NCI-H1048 (cell line): Measurements from ENCODE around the gene BCO1.

Experiments used
- DNase-seq: peaks from one replicate; lab custom pipeline; 2025; lab: John Stamatoyannopoulos, UW

BCO1 gene

GRCh38 chr16:81232740-81233367 is 5.6 kb upstream of the BCO1 start:
- no peak for DNase-seq

DNA sequence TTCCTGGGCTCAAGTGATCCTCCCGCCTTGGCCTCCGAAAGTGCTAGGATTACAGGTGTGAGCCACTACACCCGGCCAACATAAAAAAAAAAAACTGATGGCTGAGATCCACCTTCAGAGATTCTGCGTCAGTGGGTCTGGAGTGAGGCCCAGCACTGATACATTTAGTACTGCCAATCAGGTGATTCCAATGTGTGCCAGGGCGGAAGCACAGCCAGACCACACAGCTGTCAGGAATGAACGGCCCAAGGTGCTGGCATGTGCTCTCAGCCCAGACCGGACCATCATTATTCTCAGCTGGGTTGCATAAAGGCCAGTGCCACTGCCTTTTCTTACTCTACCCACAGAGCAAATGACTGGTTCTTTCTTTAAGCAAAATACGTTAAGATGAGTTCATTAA is 1.2 kb upstream of the BCO1 start:
- no peak for DNase-seq

GRCh38 chr16:81237942-81238295 is 570 bp upstream of the BCO1 start:
- DNase-seq = no peak

DNA sequence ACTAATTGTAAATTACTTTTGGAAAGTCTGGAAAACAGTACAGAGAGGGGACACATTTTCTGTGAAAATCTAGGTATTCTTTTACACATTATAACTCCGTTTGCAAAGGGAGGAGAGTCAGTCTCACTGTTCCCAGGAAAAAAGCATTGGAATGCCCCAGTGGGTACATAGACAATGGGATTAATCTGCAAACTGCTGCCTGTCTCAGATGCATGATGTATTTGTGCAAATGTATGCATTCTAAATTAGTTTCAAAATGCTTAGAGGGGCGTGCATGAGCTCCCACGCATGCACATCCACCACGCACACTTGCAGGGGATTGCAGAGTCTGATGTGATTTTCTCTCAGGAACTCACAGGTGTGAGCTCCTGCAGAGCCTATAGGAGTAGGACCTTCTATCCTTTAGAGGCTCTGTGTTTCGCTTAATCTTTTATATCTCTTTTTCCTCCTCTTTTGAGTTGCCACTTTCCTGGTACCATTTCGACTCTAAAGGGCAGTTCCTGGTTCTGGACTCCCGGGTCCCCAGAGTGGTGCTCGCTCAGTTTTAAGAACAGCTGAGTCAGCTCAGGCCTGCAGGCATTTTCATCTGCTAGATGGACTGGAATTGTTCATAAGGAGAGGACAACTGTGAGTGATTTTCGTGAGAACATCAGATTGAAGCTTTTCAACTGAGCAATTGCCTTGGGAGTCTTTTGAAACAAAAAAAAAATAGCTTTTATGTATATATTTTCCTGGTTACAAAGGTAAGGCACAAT is 1.1 kb downstream of the BCO1 start:
- no peak for DNase-seq

- DNase-seq = no peak
Measured at GRCh38 chr16:81241706-81242105, 3.2 kb downstream of the BCO1 start.

DNA sequence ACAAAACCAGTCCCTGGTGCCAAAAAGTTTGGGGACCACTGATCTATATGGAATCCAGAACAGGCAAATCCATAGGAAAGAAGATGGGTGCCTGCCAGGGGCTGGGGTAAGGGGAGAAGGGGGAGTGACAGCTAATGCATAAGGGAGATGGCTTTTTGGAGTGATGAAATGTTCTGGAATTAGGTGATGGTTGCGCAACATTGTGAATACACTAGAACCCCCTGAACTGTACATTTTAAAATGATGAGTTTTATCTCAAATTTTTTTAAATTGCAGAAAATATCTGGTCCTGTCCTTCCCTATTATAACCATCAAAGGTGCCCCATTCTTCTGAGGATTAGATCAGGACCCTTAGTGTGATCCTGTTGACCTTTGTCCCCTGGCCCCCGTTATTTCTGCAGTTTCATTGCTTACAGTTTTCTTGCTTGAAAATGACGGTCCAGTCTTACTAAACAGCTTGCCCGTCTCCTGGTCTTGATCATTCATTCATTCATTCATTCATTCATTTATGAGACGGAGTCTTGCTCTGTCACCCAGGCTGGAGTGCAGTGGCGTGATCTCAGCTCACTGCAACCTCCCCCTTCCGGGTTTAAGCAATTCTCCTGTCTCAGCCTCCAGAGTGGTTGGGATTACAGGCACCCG is 4.6 kb downstream of the BCO1 start:
- DNase-seq = no peak

GRCh38 chr16:81243942-81244341 is 5.5 kb downstream of the BCO1 start:
- DNase-seq = no peak

DNA sequence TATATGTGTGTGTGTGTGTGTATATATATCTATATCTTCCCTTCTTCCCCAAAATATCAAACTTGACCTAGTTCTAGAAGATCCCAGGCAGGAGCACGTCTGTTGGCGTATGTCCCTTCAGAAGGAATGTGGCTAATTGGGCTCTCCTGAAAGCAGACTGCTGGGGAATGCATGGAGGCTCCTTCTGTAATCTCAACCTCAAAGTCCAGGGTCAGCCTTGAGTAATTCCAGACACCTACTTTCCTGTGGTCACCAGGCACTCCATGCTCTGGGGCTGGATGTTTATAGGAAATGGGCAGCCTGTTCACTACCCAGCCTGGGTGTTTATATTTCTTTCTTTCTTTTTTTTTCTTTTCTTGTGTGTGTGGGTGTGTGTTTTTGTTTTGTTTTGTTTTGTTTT is 13.4 kb downstream of the BCO1 start:
- DNase-seq = no peak

- no peak for DNase-seq
Measured at GRCh38 chr16:81253141-81253540, 14.7 kb downstream of the BCO1 start.

GRCh38 chr16:81254922-81255526 is 16.5 kb downstream of the BCO1 start:
- DNase-seq = no peak

DNA sequence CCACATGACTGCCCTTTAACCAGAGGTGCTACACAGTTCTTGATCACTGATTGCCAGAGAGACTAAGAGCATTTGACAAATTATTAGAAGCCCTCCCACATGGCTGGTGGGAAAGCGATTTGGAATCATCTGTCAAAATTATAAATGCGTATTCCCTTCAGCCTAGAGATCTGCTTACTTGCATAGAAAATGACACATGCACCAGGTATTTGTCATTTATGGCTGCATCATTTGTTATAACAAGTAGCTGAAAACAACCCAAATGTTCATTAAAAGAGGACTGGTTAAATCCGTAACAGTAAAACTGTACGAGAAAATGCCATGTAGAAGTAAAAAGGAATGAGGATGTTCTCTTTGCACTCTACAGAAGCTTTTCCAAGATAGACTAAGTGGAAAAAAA is 21.4 kb downstream of the BCO1 start:
- no peak for DNase-seq

DNA sequence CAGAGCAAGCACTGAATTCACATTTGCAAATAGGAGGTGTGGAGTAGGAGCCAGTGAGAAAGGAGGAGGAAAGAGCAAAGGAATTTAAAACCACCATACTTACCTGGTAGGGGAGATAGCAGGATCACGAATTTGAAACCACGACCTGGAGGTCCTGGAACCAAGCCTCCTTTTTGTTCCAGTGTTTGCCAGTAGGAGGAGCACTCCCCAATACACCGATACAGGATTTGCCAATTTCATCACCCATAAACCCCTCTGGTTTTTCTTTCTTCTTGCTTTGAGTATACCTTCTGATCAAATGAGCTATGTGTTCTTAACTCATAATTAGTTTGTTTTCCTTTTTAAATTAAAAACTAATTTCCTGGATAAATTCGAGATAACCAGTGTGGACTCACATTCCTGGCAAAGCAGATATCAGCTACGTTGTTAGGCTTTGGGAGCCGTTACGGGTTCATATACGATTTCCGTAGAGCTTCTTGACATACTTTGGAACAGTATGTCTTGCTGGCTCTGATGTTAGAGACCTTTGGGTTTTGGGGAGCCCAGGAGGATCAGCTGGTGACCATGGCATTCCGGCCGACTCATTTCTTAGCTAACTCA is 22.7 kb downstream of the BCO1 start:
- DNase-seq = no peak

GRCh38 chr16:81263470-81264220 is 25.2 kb downstream of the BCO1 start:
- no peak for DNase-seq

DNA sequence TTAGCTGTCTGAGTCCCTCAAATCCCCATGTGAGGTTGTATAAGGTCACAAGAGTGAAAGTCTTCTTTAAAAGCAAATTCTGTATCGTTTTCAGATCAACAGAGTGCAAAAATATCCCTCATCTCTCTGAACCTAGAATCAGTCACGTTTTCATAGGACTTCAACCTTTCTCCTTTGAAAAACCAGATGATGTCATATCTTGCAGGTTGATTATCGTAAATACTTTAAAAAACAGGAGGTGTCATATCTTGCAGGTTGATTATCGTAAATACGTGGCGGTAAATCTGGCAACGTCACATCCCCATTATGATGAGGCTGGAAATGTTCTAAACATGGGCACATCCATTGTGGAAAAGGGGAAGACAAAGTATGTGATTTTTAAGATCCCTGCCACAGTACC is 25.9 kb downstream of the BCO1 start:
- no peak for DNase-seq

DNA sequence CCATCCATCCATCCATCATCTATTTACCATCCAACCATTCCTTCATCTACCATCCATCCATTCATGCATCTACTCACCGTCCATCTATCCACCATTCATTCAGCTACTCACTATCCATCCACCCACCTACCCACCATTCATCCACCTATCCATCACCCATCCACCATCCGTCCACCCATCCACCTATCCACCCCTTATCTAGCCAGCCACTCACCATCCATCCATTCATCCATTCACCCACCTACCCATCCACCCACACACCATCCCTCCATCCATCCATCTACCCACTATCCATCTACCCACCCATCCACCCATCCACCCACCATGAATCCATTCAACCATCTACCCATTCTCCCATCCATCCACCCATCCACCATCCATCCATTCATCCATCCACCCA is 26.6 kb downstream of the BCO1 start:
- no peak for DNase-seq

DNA sequence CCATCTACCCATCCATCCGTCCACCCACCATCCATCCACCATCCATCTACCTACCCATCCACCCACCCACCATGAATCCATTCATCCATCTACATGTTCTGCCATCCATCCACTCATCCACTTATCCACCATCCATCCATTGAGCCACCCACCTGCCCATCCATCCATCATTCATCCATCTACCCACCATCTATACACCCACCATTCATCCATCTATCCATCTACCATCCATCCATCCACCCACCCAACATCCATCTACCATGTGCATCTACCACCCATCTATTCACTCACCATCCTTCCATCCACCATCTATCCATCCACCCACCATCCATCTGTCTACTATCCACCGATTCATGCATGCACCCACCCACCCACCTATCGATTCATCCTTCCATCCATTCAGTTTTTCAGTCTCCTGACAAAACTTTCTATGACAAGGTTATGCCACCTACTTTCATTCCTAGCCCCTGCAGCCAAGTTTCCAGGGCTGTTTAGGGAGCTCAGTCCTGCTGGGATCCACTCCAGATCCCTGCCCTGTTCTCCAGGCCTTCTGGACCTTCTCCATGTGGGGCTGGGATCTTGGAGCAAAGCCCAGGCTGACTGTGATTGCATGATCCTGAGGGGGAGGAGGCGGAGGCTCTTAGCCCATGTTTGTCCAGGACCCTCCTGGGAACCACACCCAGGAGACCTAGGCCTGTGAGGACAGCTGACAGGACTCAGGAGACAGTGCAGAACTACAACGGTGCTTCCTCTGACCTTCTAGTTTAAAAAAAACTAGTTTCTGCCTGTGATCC is 27.4 kb downstream of the BCO1 start:
- no peak for DNase-seq

GRCh38 chr16:81266680-81267095 is 28.2 kb downstream of the BCO1 start:
- DNase-seq = no peak

DNA sequence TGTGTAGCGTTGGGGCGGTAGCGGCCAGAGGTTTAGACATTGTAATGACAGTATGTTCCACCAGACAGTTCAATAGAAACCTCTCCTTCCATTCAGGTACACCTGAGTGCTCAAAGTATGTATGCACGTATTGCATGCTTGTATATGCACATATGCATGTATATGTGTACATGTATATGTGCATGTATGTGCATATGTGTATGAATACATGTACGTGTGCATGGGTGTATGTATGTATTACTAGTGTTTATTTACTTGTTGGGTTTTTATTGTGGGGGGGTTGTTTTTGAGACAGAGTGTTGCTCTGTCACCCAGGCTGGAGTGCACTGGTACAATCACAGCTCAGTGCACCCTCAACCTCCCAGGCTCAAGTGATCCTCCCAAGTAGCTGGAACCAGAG is 30.0 kb downstream of the BCO1 start:
- no peak for DNase-seq

DNA sequence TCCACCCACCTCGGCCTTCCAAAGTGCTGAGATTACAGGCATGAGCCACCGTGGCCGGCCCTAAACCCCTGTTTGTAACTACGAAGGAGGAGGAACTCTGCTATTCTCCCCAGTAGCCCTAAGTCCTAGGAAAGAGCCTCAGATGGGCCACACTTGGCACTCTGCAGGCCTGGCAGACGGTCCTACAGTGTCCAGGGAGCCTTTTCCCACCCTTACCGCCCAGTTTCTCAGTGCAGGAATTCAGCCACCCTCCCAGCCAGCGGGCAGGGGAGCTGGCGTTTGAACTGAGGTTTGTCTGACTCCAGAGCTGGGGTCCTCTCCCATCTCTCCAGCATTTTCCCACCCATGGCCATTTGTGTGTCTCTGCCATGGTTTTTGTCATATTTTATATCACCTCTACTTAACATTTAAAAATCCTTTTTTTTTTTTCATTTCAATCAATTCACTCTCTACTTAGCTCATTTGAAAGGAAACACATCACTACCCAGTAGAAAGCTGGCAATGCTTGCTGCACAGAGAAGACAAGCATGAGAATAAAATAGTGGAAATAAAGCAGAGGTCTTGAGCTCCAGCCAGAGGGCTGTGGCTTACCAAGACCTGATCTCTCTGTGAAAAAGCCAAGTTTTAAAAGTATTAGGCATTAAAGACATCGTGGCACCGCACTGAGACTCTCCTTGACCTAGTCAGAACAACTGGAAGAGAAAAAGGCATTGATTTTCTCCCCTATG is 34.9 kb downstream of the BCO1 start:
- DNase-seq = no peak

GRCh38 chr16:81275064-81275532 is 36.6 kb downstream of the BCO1 start:
- no peak for DNase-seq
